ENCODE measurements around the gene MTG2.

MTG2 gene

GRCh38 chr20:62237801-62238568 lies 55.2 kb downstream of the MTG2 start, which contains the start of gene OSBPL2 (continued):
- TF ChIP-seq IKZF3 (tag by site-specific recombination; IDR thresholded peaks at IDR 0.05) = no peak
- TF ChIP-seq ZNF610 (tag by site-specific recombination; IDR thresholded peaks at IDR 0.05; ENCODE audit: borderline replicate concordance) = no peak
- TF ChIP-seq ZNF704 (tag by site-specific recombination; IDR thresholded peaks at IDR 0.05) = no peak
- no peak for TF ChIP-seq ZNF513 (tag by site-specific recombination; IDR thresholded peaks at IDR 0.05)
- no peak for TF ChIP-seq ZNF311 (tag by site-specific recombination; IDR thresholded peaks at IDR 0.05; ENCODE audit: borderline replicate concordance)
- TF ChIP-seq KLF1 (tag by site-specific recombination; IDR thresholded peaks at IDR 0.05) = peak; percentile 98
- TF ChIP-seq, protein P1, sequence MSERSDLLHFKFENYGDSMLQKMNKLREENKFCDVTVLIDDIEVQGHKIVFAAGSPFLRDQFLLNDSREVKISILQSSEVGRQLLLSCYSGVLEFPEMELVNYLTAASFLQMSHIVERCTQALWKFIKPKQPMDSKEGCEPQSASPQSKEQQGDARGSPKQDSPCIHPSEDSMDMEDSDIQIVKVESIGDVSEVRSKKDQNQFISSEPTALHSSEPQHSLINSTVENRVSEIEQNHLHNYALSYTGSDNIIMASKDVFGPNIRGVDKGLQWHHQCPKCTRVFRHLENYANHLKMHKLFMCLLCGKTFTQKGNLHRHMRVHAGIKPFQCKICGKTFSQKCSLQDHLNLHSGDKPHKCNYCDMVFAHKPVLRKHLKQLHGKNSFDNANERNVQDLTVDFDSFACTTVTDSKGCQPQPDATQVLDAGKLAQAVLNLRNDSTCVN (tag by site-specific recombination; optimal IDR thresholded peaks at IDR 0.05) = peak; percentile 8
- no peak for TF ChIP-seq ZNF221 (tag by site-specific recombination; IDR thresholded peaks at IDR 0.05; ENCODE audit: borderline replicate concordance)
- peak; percentile 65 for TF ChIP-seq GLIS2 (tag by site-specific recombination; IDR thresholded peaks at IDR 0.05)
- peak; percentile 49 for TF ChIP-seq GLIS1 (tag by site-specific recombination; IDR thresholded peaks at IDR 0.05)
- TF ChIP-seq ZNF416 (tag by site-specific recombination; IDR thresholded peaks at IDR 0.05) = no peak
- TF ChIP-seq ZNF677 (tag by site-specific recombination; IDR thresholded peaks at IDR 0.05) = no peak
- TF ChIP-seq ZNF624 (tag by site-specific recombination; IDR thresholded peaks at IDR 0.05) = no peak
- no peak for TF ChIP-seq ZNF157 (tag by site-specific recombination; IDR thresholded peaks at IDR 0.05)
- TF ChIP-seq ZNF341 (tag by site-specific recombination; IDR thresholded peaks at IDR 0.05; ENCODE audit: low read depth) = no peak
- no peak for TF ChIP-seq ZNF169 (tag by site-specific recombination; IDR thresholded peaks at IDR 0.05)
- no peak for TF ChIP-seq ZNF23 (tag by site-specific recombination; IDR thresholded peaks at IDR 0.05; ENCODE audit: borderline replicate concordance)
- TF ChIP-seq ZNF518A (tag by site-specific recombination; conservative IDR thresholded peaks at IDR 0.05; ENCODE audit: low read depth) = no peak
- TF ChIP-seq, protein P2, sequence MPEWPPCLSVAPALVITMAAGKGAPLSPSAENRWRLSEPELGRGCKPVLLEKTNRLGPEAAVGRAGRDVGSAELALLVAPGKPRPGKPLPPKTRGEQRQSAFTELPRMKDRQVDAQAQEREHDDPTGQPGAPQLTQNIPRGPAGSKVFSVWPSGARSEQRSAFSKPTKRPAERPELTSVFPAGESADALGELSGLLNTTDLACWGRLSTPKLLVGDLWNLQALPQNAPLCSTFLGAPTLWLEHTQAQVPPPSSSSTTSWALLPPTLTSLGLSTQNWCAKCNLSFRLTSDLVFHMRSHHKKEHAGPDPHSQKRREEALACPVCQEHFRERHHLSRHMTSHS (tag by site-specific recombination; IDR thresholded peaks at IDR 0.05) = no peak
- TF ChIP-seq ZNF398 (tag by site-specific recombination; IDR thresholded peaks at IDR 0.05) = no peak
- TF ChIP-seq ZNF423 (tag by site-specific recombination; IDR thresholded peaks at IDR 0.05) = peak; percentile 67; the same call in 1 of the 2 replicates
- TF ChIP-seq MZF1 (tag by site-specific recombination; IDR thresholded peaks at IDR 0.05; ENCODE audit: borderline replicate concordance) = no peak
- TF ChIP-seq HOXA7 (CRISPR knock-in tag; IDR thresholded peaks at IDR 0.05; ENCODE audit: borderline replicate concordance) = no peak
